ACC112 (cell line): ENCODE measurements around the gene PCDHB15.
"Not testable (repeated sequence)": the region's sequence is repeated elsewhere in the genome, so short reads cannot be mapped to it uniquely, and the experiment has no call there.

Experiments used
- H2AFZ ChIP-seq: fragments of 200-600 bp; sonication (generic); one replicate; pipeline ENCODE4 v1.6.0; 2017; ENCODE audit warnings: antibody characterized with exemption, low read length; ENCODE audit not compliant: unreplicated experiment
- H3K27ac ChIP-seq: fragments of 200-600 bp; sonication (generic); 2 replicates; pipeline ENCODE4 v1.5.1; 2014; ENCODE audit warnings: low read depth, mild to moderate bottlenecking, antibody characterized with exemption, low read length, moderate library complexity
- H3K27me3 ChIP-seq: fragments of 200-600 bp; sonication (generic); 2 replicates; pipeline ENCODE4 v1.6.1; 2014; ENCODE audit warnings: mild to moderate bottlenecking, antibody characterized with exemption, low read length, moderate library complexity, mixed read lengths; ENCODE audit not compliant: insufficient read depth
- H3K36me3 ChIP-seq: fragments of 200-600 bp; sonication (generic); 2 replicates; pipeline ENCODE4 v1.6.1; 2016; ENCODE audit warnings: mild to moderate bottlenecking, antibody characterized with exemption, low read length, moderate library complexity, mixed read lengths; ENCODE audit not compliant: insufficient read depth
- H3K4me1 ChIP-seq: fragments of 200-600 bp; sonication (generic); one replicate; pipeline ENCODE4 v1.6.1; 2016; ENCODE audit warnings: low read length, mixed read lengths; ENCODE audit not compliant: insufficient read depth, unreplicated experiment, control insufficient read depth
- H3K4me3 ChIP-seq: fragments of 200-600 bp; sonication (generic); 2 replicates; pipeline ENCODE4 v1.5.1; 2014; ENCODE audit warnings: mild to moderate bottlenecking, low read depth, low read length
- H3K79me2 ChIP-seq: fragments of 200-600 bp; sonication (generic); one replicate; pipeline ENCODE4 v1.6.0; 2016; ENCODE audit warnings: low read length; ENCODE audit not compliant: control insufficient read depth, unreplicated experiment, insufficient read depth

Gene PCDHB15

DNA sequence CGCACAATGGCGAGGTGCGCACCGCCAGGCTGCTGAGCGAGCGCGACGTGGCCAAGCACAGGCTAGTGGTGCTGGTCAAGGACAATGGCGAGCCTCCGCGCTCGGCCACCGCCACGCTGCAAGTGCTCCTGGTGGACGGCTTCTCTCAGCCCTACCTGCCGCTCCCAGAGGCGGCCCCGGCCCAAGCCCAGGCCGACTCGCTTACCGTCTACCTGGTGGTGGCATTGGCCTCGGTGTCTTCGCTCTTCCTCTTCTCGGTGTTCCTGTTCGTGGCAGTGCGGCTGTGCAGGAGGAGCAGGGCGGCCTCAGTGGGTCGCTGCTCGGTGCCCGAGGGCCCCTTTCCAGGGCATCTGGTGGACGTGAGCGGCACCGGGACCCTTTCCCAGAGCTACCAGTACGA, 2.2 kb downstream of the PCDHB15 start:
- not testable (repeated sequence) for H3K79me2 ChIP-seq, H3K36me3 ChIP-seq, H2AFZ ChIP-seq, H3K4me3 ChIP-seq, H3K27ac ChIP-seq, H3K4me1 ChIP-seq
- H3K27me3 ChIP-seq = peaks cover 11% of the 10 kb centered on the region; the same call in 1 of the 2 replicates

DNA sequence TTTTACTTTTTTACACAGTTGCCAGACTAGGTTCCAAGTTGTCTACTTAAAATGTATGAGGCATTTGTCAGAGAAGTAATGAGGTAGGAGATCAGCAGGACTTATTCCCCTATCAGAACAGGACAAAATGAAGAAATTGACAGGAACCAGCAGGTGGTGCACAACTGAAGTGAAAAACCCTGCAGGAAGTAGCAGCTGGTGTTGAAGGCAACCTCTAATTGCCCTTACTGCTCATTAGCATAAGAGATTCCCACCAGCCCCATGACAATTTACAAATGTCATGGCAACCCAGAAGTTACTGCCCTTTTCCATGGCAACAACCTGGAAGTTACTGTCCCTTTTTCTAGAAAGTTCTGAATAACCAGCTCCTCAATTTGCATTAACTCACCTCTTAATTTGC, 5.4 kb downstream of the PCDHB15 start:
- H3K4me1 ChIP-seq = no peaks in the 10 kb centered on the region
- H3K79me2 ChIP-seq = no peaks in the 10 kb centered on the region
- H3K36me3 ChIP-seq = 0 out of 2 replicates have a peak, but pooled peaks cover 3% of the 10 kb centered on the region
- peaks cover 4% of the 10 kb centered on the region; the same call in 1 of the 2 replicates for H3K27me3 ChIP-seq
- no peak overlapping the region for H3K4me3 ChIP-seq
- no peak overlapping the region for H3K27ac ChIP-seq
- no peak overlapping the region for H2AFZ ChIP-seq

DNA sequence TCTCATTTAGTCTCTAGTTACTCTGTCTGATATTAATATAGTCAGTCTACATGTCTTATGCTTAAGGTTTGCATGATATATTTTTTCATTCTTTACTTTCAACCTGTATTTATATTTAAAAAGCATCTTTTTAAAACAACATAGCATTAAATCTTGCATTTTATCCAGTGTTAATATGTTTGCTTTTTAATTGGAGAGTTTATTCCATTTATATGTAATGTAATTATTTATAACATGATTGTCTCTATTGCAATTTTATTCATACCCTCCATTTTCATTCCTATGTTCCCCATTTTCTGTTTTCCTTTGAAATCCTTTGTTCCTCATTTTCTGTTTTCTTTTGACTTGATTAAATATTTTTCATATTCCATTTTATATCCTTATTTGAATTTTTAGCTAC, 13.3 kb downstream of the PCDHB15 start:
- no peak overlapping the region for H3K27ac ChIP-seq
- H2AFZ ChIP-seq = no peak overlapping the region
- no peaks in the 10 kb centered on the region for H3K4me1 ChIP-seq
- H3K36me3 ChIP-seq = no peaks in the 10 kb centered on the region; the same call in 1 of the 2 replicates
- no peaks in the 10 kb centered on the region for H3K27me3 ChIP-seq
- H3K79me2 ChIP-seq = no peaks in the 10 kb centered on the region
- H3K4me3 ChIP-seq = no peak overlapping the region

DNA sequence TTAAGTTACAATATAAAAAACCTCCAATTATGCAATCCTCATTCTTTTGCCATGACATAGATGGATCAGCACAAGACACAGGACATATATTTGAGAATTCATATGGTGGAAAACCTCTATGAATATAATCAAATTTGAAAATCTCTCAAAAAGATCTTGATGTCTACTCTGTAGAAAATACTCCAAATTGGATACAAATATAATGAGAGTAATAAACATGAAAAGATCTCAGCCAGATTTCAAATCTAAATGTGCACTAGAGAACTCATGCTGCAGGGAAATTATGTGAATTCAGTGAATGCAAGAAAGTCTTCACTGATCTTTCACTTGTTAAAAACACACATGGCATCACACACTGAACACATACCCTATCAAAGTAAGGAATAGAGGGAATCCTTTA, 13.8 kb downstream of the PCDHB15 start:
- Histone ChIP-seq H2AFZ (no peak overlapping the region), H3K4me1 (no peaks in the 10 kb centered on the region), H3K27me3 (no peaks in the 10 kb centered on the region), H3K4me3 (no peak overlapping the region), H3K27ac (no peak overlapping the region), H3K36me3 (no peaks in the 10 kb centered on the region; the same call in 1 of the 2 replicates), H3K79me2 (no peaks in the 10 kb centered on the region)

DNA sequence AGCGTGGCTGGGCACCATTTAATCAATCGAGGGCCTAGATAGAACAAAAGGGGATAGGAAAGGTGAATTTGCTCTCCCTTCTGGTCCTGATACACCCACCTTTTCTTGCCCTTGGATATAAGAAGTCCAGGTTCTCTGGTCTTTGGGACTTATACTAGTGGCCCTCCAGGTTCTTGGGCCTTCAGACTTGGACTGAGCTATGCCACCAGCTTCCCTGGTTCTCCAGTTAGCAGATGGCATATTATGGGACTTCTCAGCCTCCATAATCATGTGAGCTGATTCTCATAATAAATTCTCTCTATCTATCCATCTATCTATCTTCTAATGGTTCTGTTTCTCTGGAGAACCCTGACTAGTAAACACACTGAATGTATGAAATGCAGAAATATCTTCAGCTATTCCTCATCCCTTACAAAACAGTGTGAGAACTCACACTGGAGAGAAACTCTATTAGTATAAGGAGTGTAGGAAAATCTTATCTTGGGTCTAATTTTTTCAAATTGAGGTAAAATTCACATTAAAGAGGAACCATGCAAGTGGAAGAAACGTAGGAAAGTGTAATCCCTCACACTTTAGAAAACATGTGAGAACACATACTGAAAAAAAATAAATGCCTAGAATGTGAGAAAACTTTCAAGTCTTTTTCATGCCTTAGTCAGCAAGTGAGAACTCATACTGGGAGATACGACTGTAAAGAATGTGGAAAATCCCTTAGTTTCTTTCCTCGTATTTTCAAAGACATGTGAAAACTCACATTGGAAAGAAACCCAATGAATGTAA, 15.5 kb downstream of the PCDHB15 start:
- H3K36me3 ChIP-seq = no peaks in the 10 kb centered on the region; the same call in 1 of the 2 replicates
- no peaks in the 10 kb centered on the region for H3K27me3 ChIP-seq
- H3K79me2 ChIP-seq = no peaks in the 10 kb centered on the region
- H2AFZ ChIP-seq = no peak overlapping the region
- no peaks in the 10 kb centered on the region for H3K4me1 ChIP-seq
- H3K27ac ChIP-seq = no peak overlapping the region
- H3K4me3 ChIP-seq = no peak overlapping the region

DNA sequence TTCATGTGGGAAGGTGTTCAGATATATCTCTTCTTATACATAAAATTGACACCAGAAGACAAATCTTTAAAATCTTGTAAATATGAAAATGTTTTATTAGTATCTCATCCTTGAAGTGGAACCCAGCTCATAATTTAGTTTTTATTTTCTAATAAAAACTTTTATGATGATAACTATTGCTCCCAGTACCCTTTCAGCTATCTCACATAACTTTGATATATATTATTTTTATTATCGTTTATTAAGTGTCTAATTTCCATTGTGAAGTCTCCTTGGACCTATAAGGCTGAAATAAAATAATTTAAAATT, 16.0 kb downstream of the PCDHB15 start:
- no peaks in the 10 kb centered on the region for H3K79me2 ChIP-seq
- H3K4me3 ChIP-seq = no peak overlapping the region
- H3K4me1 ChIP-seq = no peaks in the 10 kb centered on the region
- no peak overlapping the region for H2AFZ ChIP-seq
- H3K36me3 ChIP-seq = no peaks in the 10 kb centered on the region; the same call in 1 of the 2 replicates
- H3K27me3 ChIP-seq = no peaks in the 10 kb centered on the region
- H3K27ac ChIP-seq = no peak overlapping the region

DNA sequence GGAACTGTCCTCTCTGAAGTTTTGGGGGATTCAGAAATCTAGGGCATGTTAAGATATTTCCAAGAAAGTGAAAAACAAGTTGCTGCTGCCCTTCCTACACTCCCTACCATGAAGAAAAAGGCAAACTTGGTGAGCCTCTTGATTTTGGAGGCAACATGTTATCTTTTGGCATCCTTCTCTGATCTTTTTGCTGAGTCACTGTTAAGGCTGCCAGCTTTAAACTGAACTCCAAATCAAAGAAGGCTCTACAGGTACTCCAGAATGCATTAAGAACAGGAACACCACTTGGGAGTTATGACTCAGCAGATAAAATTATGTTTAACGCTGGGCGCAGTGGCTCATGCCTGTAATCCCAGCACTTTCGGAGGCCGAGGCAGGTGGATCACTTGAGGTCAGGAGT, 24.0 kb downstream of the PCDHB15 start:
- Histone ChIP-seq H3K4me1 (no peaks in the 10 kb centered on the region), H2AFZ (no peak overlapping the region), H3K36me3 (no peaks in the 10 kb centered on the region), H3K4me3 (no peak overlapping the region), H3K79me2 (no peaks in the 10 kb centered on the region), H3K27ac (no peak overlapping the region), H3K27me3 (no peaks in the 10 kb centered on the region)

DNA sequence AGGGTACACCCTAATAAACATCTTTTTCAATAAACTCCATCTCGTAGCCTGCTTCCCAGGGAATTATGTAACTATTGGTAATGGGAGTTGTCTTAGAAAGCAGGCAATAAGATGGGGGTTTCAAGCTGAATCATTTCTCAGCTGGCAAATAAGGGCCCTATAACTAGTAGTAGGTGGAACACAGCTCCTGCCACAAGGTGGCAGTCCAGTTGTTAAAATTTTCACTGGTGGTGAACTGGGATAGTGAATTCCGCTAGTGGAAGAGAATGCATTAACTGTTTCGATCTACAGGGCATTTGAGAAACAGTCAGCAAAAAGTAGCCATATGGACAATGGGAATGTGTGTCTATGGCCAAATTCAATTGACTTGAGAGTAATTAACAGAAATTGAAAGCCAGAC, 27.7 kb downstream of the PCDHB15 start:
- no peak overlapping the region for H3K4me3 ChIP-seq
- no peaks in the 10 kb centered on the region for H3K27me3 ChIP-seq
- H3K27ac ChIP-seq = no peak overlapping the region
- H3K36me3 ChIP-seq = no peaks in the 10 kb centered on the region
- no peak overlapping the region for H2AFZ ChIP-seq
- no peaks in the 10 kb centered on the region for H3K4me1 ChIP-seq
- no peaks in the 10 kb centered on the region for H3K79me2 ChIP-seq

DNA sequence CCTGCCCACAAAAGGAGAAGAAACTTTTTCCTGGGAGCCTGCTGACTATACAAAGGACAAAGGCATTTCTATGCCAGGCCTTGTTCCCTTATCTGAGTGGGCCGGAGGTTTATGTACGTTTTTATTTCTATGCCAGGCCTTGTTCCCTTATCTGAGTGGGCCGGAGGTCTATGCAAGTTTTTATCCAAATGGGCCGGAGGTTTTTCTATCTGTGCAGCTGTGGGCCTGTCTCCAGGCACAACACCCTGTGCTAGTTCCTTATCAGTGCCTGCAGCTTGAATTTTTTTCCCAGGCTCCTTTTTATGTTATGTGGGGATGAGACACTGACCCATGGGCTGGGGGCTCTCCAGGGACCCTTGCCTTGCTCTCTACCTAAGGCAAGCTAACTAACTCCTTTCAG, 53.2 kb downstream of the PCDHB15 start:
- Histone ChIP-seq H3K4me3 (no peak overlapping the region), H3K27ac (no peak overlapping the region), H3K27me3 (no peaks in the 10 kb centered on the region), H2AFZ (no peak overlapping the region), H3K4me1 (no peaks in the 10 kb centered on the region), H3K79me2 (no peaks in the 10 kb centered on the region), H3K36me3 (no peaks in the 10 kb centered on the region)
